ENCODE results near the gene TFF3.

Gene TFF3

DNA sequence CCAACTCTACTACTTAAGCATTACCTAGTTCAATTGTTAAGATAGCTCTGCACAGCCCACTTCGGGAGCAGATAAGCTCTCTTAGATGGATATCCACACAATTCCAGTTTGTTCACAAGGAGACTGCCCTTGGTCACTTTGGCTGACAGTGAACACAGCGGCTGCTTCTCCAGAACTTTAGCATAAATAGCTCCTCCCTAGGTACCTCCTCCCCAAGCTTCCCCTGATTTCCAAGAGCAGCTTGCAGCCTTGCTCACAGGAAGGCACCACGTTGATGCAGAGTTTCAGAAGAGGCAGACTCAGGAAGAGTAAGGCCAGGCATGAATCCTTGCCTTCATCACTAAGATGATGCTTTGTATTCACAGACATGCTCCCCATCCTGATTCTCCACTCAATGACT, 24.7 kb downstream of the TFF3 start:
- DNase-seq (ENCODE audit: low read depth): no peak
- no peak for TF ChIP-seq CTCF (IDR thresholded peaks at IDR 0.05; ENCODE audit: insufficient read depth, low read depth, low read length, missing control alignments)
- H3K4me3 ChIP-seq (ENCODE audit: low read depth, low read length): no peak overlapping the region

- no peak for TF ChIP-seq CTCF (IDR thresholded peaks at IDR 0.05; ENCODE audit: insufficient read depth, low read depth, low read length, missing control alignments)
- no peak for DNase-seq (ENCODE audit: low read depth)
- no peak overlapping the region for H3K4me3 ChIP-seq (ENCODE audit: low read depth, low read length)
These were observed 25.3 kb downstream of the TFF3 start for GRCh38 chr21:42289926-42290325.

GRCh38 chr21:42288962-42289361, 26.2 kb downstream of the TFF3 start:
- TF ChIP-seq CTCF (IDR thresholded peaks at IDR 0.05; ENCODE audit: insufficient read depth, low read depth, low read length, missing control alignments): no peak
- no peak overlapping the region for H3K4me3 ChIP-seq (ENCODE audit: low read depth, low read length)
- DNase-seq (ENCODE audit: low read depth): no peak

GRCh38 chr21:42287193-42288083, 27.8 kb downstream of the TFF3 start:
- DNase-seq (ENCODE audit: low read depth): no peak
- H3K4me3 ChIP-seq (ENCODE audit: low read depth, low read length): no peak overlapping the region
- no peak for TF ChIP-seq CTCF (IDR thresholded peaks at IDR 0.05; ENCODE audit: insufficient read depth, low read depth, low read length, missing control alignments)

DNA sequence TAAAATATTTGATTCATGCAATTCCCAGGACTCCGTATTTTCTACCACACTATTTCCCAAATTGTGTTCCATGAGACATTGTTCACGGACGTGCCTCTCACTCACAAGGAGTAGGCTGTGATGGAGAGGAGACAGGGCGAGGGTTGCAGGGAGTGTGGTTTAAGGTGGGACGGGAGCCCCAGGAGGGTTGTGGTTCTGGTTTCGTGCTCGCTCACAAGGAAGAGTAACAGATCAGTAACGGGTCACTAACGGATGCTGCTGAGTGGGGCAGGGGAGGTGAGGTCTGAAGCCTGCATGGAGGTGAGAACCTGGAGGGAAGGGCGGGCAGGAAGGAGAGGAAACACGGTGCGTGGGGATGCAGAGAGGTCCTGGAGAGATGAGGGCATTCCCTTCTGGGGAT, 28.8 kb downstream of the TFF3 start:
- no peak for TF ChIP-seq CTCF (IDR thresholded peaks at IDR 0.05; ENCODE audit: insufficient read depth, low read depth, low read length, missing control alignments)
- DNase-seq (ENCODE audit: low read depth): peak; percentile 39
- H3K4me3 ChIP-seq (ENCODE audit: low read depth, low read length): no peak overlapping the region

DNA sequence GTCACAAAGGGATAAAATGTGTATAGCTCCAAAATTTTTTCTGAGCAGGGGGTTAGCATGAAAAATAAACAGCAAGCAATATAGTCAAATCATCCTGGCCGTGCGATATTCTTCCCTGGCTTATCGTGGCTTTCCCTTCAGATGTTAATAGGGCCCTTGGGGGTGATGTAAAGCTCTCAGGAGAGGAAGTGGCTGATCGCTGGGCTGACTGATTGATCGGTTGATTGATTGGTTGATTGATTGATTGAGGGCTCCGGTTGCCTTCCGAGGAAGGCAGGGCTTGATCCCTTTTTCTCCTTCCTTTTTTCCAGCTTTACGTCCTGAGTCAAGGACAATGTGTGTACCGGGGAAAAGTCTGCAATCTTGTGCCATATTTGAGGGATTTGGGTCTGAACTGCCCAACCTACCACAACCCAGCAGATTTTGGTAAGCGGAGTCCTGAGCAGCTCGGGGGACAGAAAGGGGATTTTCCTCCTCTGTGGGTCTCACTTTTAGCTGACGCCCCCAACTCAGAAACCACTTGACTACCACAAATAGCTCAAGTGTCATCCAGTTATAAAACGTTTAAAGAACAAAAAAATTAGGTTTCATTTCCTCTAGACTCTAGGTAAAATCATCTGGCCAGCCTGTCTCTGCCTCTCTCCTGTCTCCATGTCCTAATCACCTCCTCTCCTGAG, 29.5 kb downstream of the TFF3 start:
- peak; percentile 21 for DNase-seq (ENCODE audit: low read depth)
- no peak overlapping the region for H3K4me3 ChIP-seq (ENCODE audit: low read depth, low read length)
- TF ChIP-seq CTCF (IDR thresholded peaks at IDR 0.05; ENCODE audit: insufficient read depth, low read depth, low read length, missing control alignments): no peak
